Neutrophil (primary cell): Measurements from ENCODE around the gene SNCAIP.

Source experiments
- H3K27ac ChIP-seq: fragments of 200-600 bp; sonication (generic); 2 replicates; pipeline ENCODE4 v1.5.1; 2016; ENCODE audit warnings: mild to moderate bottlenecking, moderate library complexity
- H3K27me3 ChIP-seq: fragments of 200-600 bp; sonication (generic); 2 replicates; pipeline ENCODE4 v1.6.0; 2016; ENCODE audit warnings: mild to moderate bottlenecking
- H3K36me3 ChIP-seq: fragments of 200-600 bp; sonication (generic); 2 replicates; pipeline ENCODE4 v1.5.1; 2017
- H3K4me1 ChIP-seq, 2 experiments: fragments of 200-600 bp in 1 of 2; sonication (generic) in 1 of 2; 1 replicate in 1 of 2; 2 replicates in 1 of 2; pipeline versions ENCODE4 v1.5.1 to v1.6.1; 2013 to 2016; ENCODE audit warnings: low read depth in 1 of 2, low read length in 1 of 2, mild to moderate bottlenecking in 1 of 2, moderate library complexity in 1 of 2; ENCODE audit not compliant: control insufficient read depth in 1 of 2, insufficient read depth in 1 of 2
- H3K4me3 ChIP-seq, 2 experiments: fragments of 200-600 bp in 1 of 2; sonication (generic) in 1 of 2; 1 replicate in 1 of 2; 2 replicates in 1 of 2; pipeline ENCODE4 v1.5.1; 2013 to 2016; ENCODE audit warnings: low read depth in 1 of 2, low read length in 1 of 2, mild to moderate bottlenecking in 1 of 2, moderate library complexity in 1 of 2
- H3K9me3 ChIP-seq: fragments of 200-600 bp; sonication (generic); 2 replicates; pipeline ENCODE4 v1.5.1; 2016
- TF ChIP-seq, protein P1 (sequence below): fragments of 200-600 bp; sonication (generic); IDR thresholded peaks from 2 replicates; pipeline ENCODE4 v1.5.1; 2016; ENCODE audit warnings: antibody characterized with exemption

The SNCAIP gene

DNA sequence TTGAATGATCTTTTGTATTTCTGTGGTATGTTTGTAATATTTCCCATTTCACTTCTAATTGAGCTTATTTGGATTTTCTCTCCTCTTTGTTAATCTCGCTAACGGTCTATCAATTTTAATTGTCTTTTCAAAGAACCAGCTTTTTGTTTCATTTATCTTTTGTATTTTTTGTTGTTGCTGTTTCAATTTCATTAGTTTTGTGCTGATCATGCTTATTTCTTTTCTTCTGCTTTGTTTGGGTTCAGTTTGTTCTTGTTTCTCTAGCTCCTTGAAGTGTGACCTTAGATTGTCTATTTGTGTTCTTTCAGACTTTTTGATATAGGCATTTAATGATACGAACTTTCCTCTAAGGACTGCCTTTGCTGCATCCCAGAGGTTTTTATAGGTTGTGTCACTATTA lies 28.4 kb upstream of the SNCAIP start:
- Histone ChIP-seq H3K4me1 (no peaks in the 10 kb centered on the region), H3K36me3 (no peaks in the 10 kb centered on the region), H3K27me3 (no peaks in the 10 kb centered on the region), H3K27ac (no peak overlapping the region), H3K9me3 (no peaks in the 10 kb centered on the region), H3K4me3 (no peak overlapping the region)
- TF ChIP-seq, protein P1, sequence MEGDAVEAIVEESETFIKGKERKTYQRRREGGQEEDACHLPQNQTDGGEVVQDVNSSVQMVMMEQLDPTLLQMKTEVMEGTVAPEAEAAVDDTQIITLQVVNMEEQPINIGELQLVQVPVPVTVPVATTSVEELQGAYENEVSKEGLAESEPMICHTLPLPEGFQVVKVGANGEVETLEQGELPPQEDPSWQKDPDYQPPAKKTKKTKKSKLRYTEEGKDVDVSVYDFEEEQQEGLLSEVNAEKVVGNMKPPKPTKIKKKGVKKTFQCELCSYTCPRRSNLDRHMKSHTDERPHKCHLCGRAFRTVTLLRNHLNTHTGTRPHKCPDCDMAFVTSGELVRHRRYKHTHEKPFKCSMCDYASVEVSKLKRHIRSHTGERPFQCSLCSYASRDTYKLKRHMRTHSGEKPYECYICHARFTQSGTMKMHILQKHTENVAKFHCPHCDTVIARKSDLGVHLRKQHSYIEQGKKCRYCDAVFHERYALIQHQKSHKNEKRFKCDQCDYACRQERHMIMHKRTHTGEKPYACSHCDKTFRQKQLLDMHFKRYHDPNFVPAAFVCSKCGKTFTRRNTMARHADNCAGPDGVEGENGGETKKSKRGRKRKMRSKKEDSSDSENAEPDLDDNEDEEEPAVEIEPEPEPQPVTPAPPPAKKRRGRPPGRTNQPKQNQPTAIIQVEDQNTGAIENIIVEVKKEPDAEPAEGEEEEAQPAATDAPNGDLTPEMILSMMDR: no peak

DNA sequence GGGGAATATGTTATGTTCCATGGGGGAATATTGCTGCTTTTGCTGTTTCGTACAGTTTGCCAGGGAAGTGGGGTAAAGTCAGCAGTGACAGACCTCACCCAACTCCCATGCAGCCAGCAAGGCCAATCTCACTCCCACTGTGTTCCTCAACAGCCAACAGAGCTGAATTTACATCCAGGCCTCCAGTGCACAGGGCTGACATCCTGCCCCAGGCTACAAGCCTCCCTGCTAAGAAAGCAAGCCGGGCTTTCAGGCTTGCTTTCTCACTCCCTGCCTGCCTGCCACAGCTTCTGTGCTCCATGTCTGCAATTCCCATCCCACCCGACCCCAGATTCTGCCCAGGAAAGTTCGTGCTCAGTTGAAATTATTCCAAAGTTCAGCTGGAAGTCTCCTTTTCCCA lies 25.5 kb upstream of the SNCAIP start:
- Histone ChIP-seq H3K36me3 (no peaks in the 10 kb centered on the region), H3K4me3 (no peak overlapping the region), H3K4me1 (no peaks in the 10 kb centered on the region), H3K9me3 (no peaks in the 10 kb centered on the region), H3K27ac (no peak overlapping the region), H3K27me3 (no peaks in the 10 kb centered on the region)
- TF ChIP-seq, protein P1: no peak

DNA sequence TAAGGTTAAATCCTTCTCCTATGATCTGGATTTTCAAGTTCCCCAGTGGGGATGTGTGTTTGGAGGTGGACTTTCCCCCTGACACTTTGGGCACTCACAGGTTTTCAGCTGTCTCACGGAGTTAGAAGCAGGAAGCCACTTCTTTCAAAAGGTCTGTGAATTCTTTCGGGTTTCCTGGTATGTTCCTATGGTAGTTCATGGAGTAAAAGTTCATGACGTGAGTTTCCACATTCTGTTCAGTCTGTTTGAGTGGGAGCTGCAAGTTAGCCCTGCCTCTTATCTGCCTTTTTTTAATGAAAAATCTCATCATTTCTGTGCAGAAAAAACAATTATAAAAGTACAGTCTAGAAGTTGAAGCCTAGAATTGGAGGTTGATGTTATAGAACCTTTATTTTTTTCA lies 24.9 kb upstream of the SNCAIP start:
- TF ChIP-seq, protein P1: no peak
- Histone ChIP-seq H3K27me3 (no peaks in the 10 kb centered on the region), H3K27ac (no peak overlapping the region), H3K9me3 (no peaks in the 10 kb centered on the region), H3K4me1 (no peaks in the 10 kb centered on the region), H3K4me3 (no peak overlapping the region), H3K36me3 (no peaks in the 10 kb centered on the region)

DNA sequence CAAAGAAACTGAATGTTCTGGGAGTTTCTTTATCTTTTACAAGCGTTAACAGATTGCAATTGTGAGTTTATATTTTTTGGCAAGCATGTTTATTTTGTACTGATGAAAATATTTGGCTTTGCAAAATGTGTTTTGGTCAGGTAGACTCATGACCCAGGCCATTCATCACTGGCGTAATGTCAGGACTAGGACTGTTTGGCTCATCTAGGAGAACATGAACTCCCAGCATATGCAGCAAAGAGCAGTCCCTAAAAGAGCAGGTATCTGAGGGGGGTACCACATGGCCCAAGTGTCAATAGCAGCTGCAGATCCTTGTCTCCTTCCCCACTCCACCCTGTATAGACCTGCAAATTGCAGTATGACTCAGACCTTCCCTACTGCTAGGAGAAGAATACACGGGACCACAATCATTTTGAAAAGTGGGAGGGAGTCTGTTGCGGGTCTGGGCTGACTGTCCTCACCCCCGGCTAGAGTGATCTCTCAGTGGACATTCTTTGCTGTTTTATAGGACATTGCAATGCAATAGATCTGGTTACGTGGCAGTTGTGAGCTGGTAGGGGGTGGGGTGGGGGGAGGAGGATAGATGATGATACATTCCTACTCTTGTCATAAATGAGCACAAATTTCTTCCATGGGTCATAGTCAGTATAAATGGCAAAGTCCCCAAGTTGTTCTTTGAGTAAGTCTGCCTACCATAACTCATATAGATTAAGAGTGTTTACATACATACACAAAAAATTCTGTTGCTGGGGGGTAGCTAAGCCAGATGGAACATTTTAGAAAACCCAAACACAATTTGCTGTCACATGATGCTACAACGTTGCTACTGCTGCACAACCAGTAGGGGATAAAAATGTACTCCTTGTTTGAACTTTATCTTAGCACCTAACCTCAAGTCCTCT lies 20.8 kb upstream of the SNCAIP start:
- H3K4me3 ChIP-seq: no peak overlapping the region
- H3K27ac ChIP-seq: no peak overlapping the region
- H3K36me3 ChIP-seq: no peaks in the 10 kb centered on the region

DNA sequence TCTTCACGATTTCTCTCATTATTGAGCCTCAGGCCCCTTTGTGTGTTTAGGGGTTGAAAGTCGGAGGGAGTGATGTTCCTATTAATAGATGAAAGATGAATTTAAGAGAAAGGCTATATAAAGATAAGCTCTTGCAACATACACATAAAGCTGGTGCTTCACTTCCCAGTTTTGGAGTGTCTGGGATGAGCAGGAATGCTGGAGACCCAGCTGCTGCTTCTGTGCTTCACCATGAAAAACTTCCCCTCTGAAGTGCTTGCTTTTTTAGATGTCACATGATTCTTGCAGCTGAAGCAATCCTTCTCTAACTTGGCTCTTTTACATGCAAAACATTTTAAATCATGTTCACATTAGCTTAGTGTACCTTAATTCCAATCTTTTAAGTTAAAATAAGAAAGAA lies 19.7 kb upstream of the SNCAIP start:
- H3K9me3 ChIP-seq: no peaks in the 10 kb centered on the region

More for the DNA sequence above, 20.8 kb upstream of the SNCAIP start:
- TF ChIP-seq, protein P1: no peak
- H3K9me3 ChIP-seq: no peaks in the 10 kb centered on the region
- H3K27me3 ChIP-seq: no peaks in the 10 kb centered on the region
- H3K4me1 ChIP-seq: no peaks in the 10 kb centered on the region

More for the DNA sequence above, 19.7 kb upstream of the SNCAIP start:
- Histone ChIP-seq H3K27me3 (no peaks in the 10 kb centered on the region), H3K27ac (no peak overlapping the region), H3K4me3 (no peak overlapping the region), H3K36me3 (no peaks in the 10 kb centered on the region), H3K4me1 (no peaks in the 10 kb centered on the region)
- TF ChIP-seq, protein P1: no peak
